K562 (cell line): ENCODE data around the gene AGPAT2. TPM values are rescaled to one million over a fixed set of nuclear protein-coding genes. Genes with fewer than 3 reads are reported as not detected.

Source experiments
- ATAC-seq: fragments of 200-7000 bp; cut with Tn5 transposase; 3 replicates; pipeline ENCODE4 v1.9.1; 2020; ENCODE audit warnings: moderate library complexity
- BruUV-seq: library from RNA; stranded (reverse); fragments of 400-500 nt; replicated peaks from 2 replicates; lab custom pipeline; 2021; lab: Mats Ljungman, UMichigan
- CTCF ChIA-PET: fragments of 300-600 bp; formaldehyde crosslinking; extraction: SDS; loops from one replicate; lab custom pipeline; 2021; ENCODE audit warnings: low intra/inter-chr PET ratio; lab: Yijun Ruan, JAX
- POLR2A ChIA-PET: fragments of 300-600, 350-650 bp; sonication (Branson Sonifier 250); formaldehyde crosslinking; extraction: SDS; loops from one replicate; lab custom pipeline; 2021; ENCODE audit warnings: antibody characterized with exemption, inconsistent platforms; lab: Yijun Ruan, JAX
- DNase-seq, 4 experiments: peaks; one replicate each; pipeline versions ENCODE4 v3.0.0 to v3.0.0-alpha.2; 2011 to 2018; ENCODE audit warnings: low spot score in 3 of 4, mixed read lengths in 3 of 4; ENCODE audit errors: extremely low read depth in 1 of 4
- FAIRE-seq: peaks from 2 replicates; lab custom pipeline; 2011; peaks lifted over from hg19 to GRCh38; lab: Jason Lieb, UNC
- H2AFZ ChIP-seq: 2 replicates; pipeline ENCODE4 v1.6.0; 2011; ENCODE audit warnings: low read depth, low read length, control low read depth, inconsistent platforms
- H3K27ac ChIP-seq: fragments of 200-600 bp; 3 replicates; pipeline ENCODE4 v1.8.0; 2011; ENCODE audit warnings: low read depth, mild to moderate bottlenecking, control low read depth, inconsistent platforms, low read length, moderate library complexity, mixed read lengths; ENCODE audit errors: extremely low read depth
- H3K27me3 ChIP-seq, 2 experiments: fragments of 300-600 bp in 1 of 2; 2 replicates in 1 of 2; 3 replicates in 1 of 2; pipeline versions ENCODE4 v1.6.0 to v1.8.0; 2011; ENCODE audit warnings: inconsistent platforms in 2 of 2, low read length in 2 of 2, mild to moderate bottlenecking in 1 of 2, mixed read lengths in 1 of 2, moderate library complexity in 1 of 2; ENCODE audit not compliant: control insufficient read depth in 2 of 2, insufficient read depth in 2 of 2
- H3K36me3 ChIP-seq: fragments of 300-600 bp; 3 replicates; pipeline ENCODE4 v1.8.0; 2011; ENCODE audit warnings: mild to moderate bottlenecking, low read length, inconsistent platforms; ENCODE audit not compliant: control insufficient read depth, insufficient read depth
- H3K4me1 ChIP-seq, 2 experiments: fragments of 200-600 bp in 1 of 2; replicated peaks in 1 of 2; 2 replicates in 1 of 2; 3 replicates in 1 of 2; pipeline versions ENCODE4 v1.5.1 to v1.8.0; 2011; ENCODE audit warnings: inconsistent platforms in 2 of 2, low read length in 2 of 2, mild to moderate bottlenecking in 1 of 2, mixed read lengths in 1 of 2, moderate library complexity in 1 of 2; ENCODE audit not compliant: control insufficient read depth in 2 of 2, insufficient read depth in 2 of 2
- H3K4me2 ChIP-seq: 2 replicates; pipeline ENCODE4 v1.6.1; 2011; ENCODE audit warnings: low read length, control low read depth, inconsistent platforms, mixed read lengths; ENCODE audit not compliant: insufficient read depth
- H3K4me3 ChIP-seq: fragments of 200-600 bp; sonication (generic), shearing (Covaris generic); 2 replicates; pipeline ENCODE4 v1.5.1; 2016; ENCODE audit warnings: control low read depth, inconsistent platforms
- H3K79me2 ChIP-seq: fragments of 200-600 bp; 3 replicates; pipeline ENCODE4 v1.8.0; 2011; ENCODE audit warnings: low read length, inconsistent platforms; ENCODE audit not compliant: control insufficient read depth, insufficient read depth
- H3K9ac ChIP-seq, 2 experiments: 2 replicates each; pipeline versions ENCODE4 v1.6.0 to v1.6.1; 2011; ENCODE audit warnings: low read depth in 2 of 2, low read length in 2 of 2, control low read depth in 1 of 2, inconsistent platforms in 1 of 2, mild to moderate bottlenecking in 1 of 2, mixed read lengths in 1 of 2; ENCODE audit not compliant: insufficient read depth in 1 of 2
- H3K9me1 ChIP-seq: one replicate; pipeline ENCODE4 v1.6.0; 2011; ENCODE audit warnings: inconsistent platforms, mild to moderate bottlenecking, low read length, moderate library complexity; ENCODE audit not compliant: control insufficient read depth, insufficient read depth
- H3K9me3 ChIP-seq: replicated peaks from 2 replicates; pipeline ENCODE4 v1.5.1; 2011; ENCODE audit warnings: low read depth, low read length, inconsistent platforms; ENCODE audit not compliant: control insufficient read depth, insufficient read depth
- H4K20me1 ChIP-seq: replicated peaks from 2 replicates; pipeline ENCODE4 v1.6.1; 2011; ENCODE audit warnings: low read length, inconsistent platforms, mixed read lengths; ENCODE audit not compliant: control insufficient read depth, insufficient read depth
- CCNT2 ChIP-seq: IDR thresholded peaks from 2 replicates; pipeline ENCODE4 v1.6.1; 2011; ENCODE audit warnings: borderline replicate concordance, low read depth, mild to moderate bottlenecking, moderate library complexity, mixed read lengths, low read length; ENCODE audit not compliant: insufficient read length; ENCODE audit errors: extremely low read depth
- CXXC5 ChIP-seq: fragments of 250-450 bp; sonication (Bioruptor Pico); IDR thresholded peaks from 2 replicates; pipeline ENCODE4 v1.8.0; 2022; ENCODE audit warnings: inconsistent platforms, mild to moderate bottlenecking, moderate library complexity
- MCM5 ChIP-seq: fragments of 450-650 bp; IDR thresholded peaks from 2 replicates; pipeline ENCODE4 v1.6.1; 2016; ENCODE audit warnings: low read depth
- MEIS2 ChIP-seq: fragments of 450-650 bp; IDR thresholded peaks from 2 replicates; pipeline ENCODE4 v1.6.1; 2014; ENCODE audit warnings: mild to moderate bottlenecking; ENCODE audit not compliant: partially characterized antibody
- NONO ChIP-seq, 2 experiments: fragments of 200-400 bp in 1 of 2; fragments of 450-650 bp in 1 of 2; formaldehyde crosslinking in 1 of 2; IDR thresholded peaks; 2 replicates each; pipeline ENCODE4 v1.6.1; 2017; ENCODE audit warnings: low read depth in 2 of 2, mild to moderate bottlenecking in 2 of 2, moderate library complexity in 2 of 2, low read length in 1 of 2
- PCBP1 ChIP-seq: fragments of 200-400 bp; formaldehyde crosslinking; IDR thresholded peaks from 2 replicates; pipeline ENCODE4 v1.6.1; 2018; ENCODE audit warnings: mild to moderate bottlenecking, low read depth, low read length; ENCODE audit not compliant: poor library complexity, severe bottlenecking
- POLR2B ChIP-seq: fragments of 450-650 bp; IDR thresholded peaks from 2 replicates; pipeline ENCODE4 v1.6.1; 2018; ENCODE audit warnings: low read depth; ENCODE audit not compliant: partially characterized antibody
- RBBP5 ChIP-seq: fragments of 200-600 bp; sonication (generic); IDR thresholded peaks from 2 replicates; pipeline ENCODE4 v1.6.1; 2012; ENCODE audit warnings: borderline replicate concordance, mild to moderate bottlenecking, low read length, control low read depth, inconsistent platforms; ENCODE audit not compliant: insufficient read depth, poor library complexity, severe bottlenecking
- TEAD4 ChIP-seq, 2 experiments: sonication (generic) in 1 of 2; formaldehyde crosslinking in 1 of 2; IDR thresholded peaks; 2 replicates each; pipeline versions ENCODE4 v1.6.1 to v1.8.0; 2012 to 2022; ENCODE audit warnings: borderline replicate concordance in 1 of 2, inconsistent platforms in 1 of 2, low read length in 1 of 2, mild to moderate bottlenecking in 1 of 2, missing genetic modification reagents in 1 of 2
- THAP12 ChIP-seq: fragments of 250-450 bp; sonication (Bioruptor Pico); IDR thresholded peaks from 2 replicates; pipeline ENCODE4 v1.9.0; 2021; ENCODE audit warnings: mild to moderate bottlenecking, inconsistent platforms
- ZBTB17 ChIP-seq: fragments of 450-650 bp; formaldehyde crosslinking; IDR thresholded peaks from 2 replicates; pipeline ENCODE4 v1.4.0; 2020; ENCODE audit warnings: mild to moderate bottlenecking
- WGBS: fragments of 100-300 bp; shearing (Covaris generic); methylation state at CpG from one replicate; pipeline ENCODE4 v1.1.6; 2016; ENCODE audit warnings: low coverage, mixed read lengths; ENCODE audit not compliant: insufficient coverage; ENCODE audit errors: missing lambda C conversion rate; 5-methylcytosine and 5-hydroxymethylcytosine counted together
- in situ Hi-C: fragments of 300-500 bp; cut with MboI; formaldehyde crosslinking; loops from 4 replicates; pipeline ENCODE4 v1.15.0; 2018; ENCODE audit warnings: inconsistent platforms, mixed read lengths
- intact Hi-C: fragments of 100-400 bp; cut with micrococcal nuclease; formaldehyde crosslinking; loops from 2 replicates; pipeline ENCODE4 v1.14.2; 2022
- polyA plus RNA-seq, 8 experiments: library from polyadenylated mRNA; depleted of rRNA in 4 of 8; stranded (reverse) in 5 of 8; unstranded in 3 of 8; fragments of >200 nt; fragmentation: Nextera tagmentation in 2 of 8; fragmentation: Illumina TruSeq in 1 of 8; extraction: Ambion mirVana in 2 of 8; extraction: Trizol in 1 of 8; gene quantifications; 2 replicates each; pipeline versions ENCODE4 v1.2.1 to v1.2.3, GENCODE V29; 2011 to 2014; ENCODE audit warnings: inconsistent platforms in 1 of 8, missing spikeins in 1 of 8
- total RNA-seq, 7 experiments: library from RNA; depleted of rRNA in 6 of 7; stranded (reverse); fragments of >200 nt in 6 of 7; fragmentation: Illumina TruSeq in 2 of 7; extraction: Trizol in 2 of 7; gene quantifications; 2 replicates each; pipeline versions ENCODE4 v1.2.1 to v1.2.3, GENCODE V29; 2011 to 2021; ENCODE audit warnings: low replicate concordance in 1 of 7
- TF ChIP-seq, protein P1 (sequence below), 3 experiments: IDR thresholded peaks in 2 of 3; conservative IDR thresholded peaks in 1 of 3; 2 replicates each; pipeline ENCODE4 v1.5.1; 2011 to 2012; ENCODE audit warnings: low read length in 3 of 3, mild to moderate bottlenecking in 3 of 3, control low read depth in 2 of 3, improper control_type of control experiment in 1 of 3, inconsistent platforms in 1 of 3, low read depth in 1 of 3, mixed read lengths in 1 of 3, moderate library complexity in 1 of 3; ENCODE audit not compliant: insufficient read depth in 2 of 3

Gene AGPAT2
- total and polyA plus RNA-seq, 9 of the 15 experiments (the other 6 are each of a cell fraction or from before 2014, with no cell fraction given): 0.13 to 54.5 (median 23.9) TPM

DNA sequence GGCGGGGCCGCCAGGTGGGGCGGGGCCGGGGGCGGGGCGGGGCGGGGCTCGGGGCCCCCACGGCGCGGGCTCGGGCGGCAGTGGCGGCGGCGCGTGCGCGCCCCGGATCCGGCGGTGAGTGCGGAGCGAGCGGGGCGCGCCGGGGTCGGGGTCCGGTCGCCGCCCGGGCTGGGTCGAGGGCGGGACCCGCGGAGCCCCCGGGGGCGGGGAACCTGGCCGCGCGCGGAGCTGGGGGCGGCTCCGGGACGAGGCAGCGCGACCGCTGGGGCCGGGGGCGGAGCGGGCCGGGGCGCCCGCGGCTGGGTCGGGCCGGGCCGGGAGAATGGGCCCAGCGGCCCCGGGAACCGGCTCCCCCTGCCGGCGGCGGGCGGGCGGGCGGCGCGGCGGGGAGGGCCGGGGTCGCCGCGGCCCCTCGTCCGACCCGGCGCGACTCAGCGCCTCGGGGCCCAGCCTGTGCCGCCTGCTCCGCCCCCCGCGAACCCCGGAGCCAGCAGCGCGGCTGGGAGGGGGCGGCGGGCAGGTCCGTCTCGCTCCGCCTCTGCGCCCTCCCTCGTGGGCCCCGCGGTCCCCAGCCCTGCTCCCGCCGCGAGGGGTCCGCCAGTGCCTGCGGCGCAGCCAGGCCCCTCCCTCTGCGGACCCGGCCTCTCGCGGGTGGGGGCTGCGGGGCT lies 21.4 kb downstream of the AGPAT2 start:
- H3K4me3 ChIP-seq: peak overlapping the region; percentile 81
- H3K9me1 ChIP-seq: peaks cover 2% of the 10 kb centered on the region
- peak overlapping the region; percentile 59; the same call in 1 of the 2 replicates for H3K4me2 ChIP-seq
- peaks cover 68% of the 10 kb centered on the region; the same call in 2 of the 3 replicates for H3K36me3 ChIP-seq
- peaks cover 70% of the 10 kb centered on the region for H3K79me2 ChIP-seq
- H3K27ac ChIP-seq: peak overlapping the region; percentile 76; the same call in 2 of the 3 replicates
- WGBS: 2% methylated on average over 11 of the region's 109 CpGs
- no TSS peak for BruUV-seq
- in situ Hi-C loops (no loop called here), intact Hi-C loops (no loop called here)
- DNase-seq: peak; percentile 65 to 88 (median 84)
- H3K9me3 ChIP-seq: 0 out of 2 replicates have a peak, but pooled peaks cover 3% of the 10 kb centered on the region
- FAIRE-seq: no peak
- H3K27me3 ChIP-seq: no peaks in the 10 kb centered on the region
- peaks cover 18 to 96% of the 10 kb centered on the region in 2 experiments for H3K4me1 ChIP-seq
- H4K20me1 ChIP-seq: peaks cover 57% of the 10 kb centered on the region
- POLR2A ChIA-PET: no interaction called here
- ATAC-seq: no peak; the same call in 2 of the 3 replicates
- CTCF ChIA-PET: interaction anchor here (0.8 kb wide), 1 partner anchor 20 kb away, joined by 3 read pairs; no protein-coding TSS in a partner anchor
- no peak overlapping the region for H2AFZ ChIP-seq
- H3K9ac ChIP-seq: peak overlapping the region; percentile 32 to 89; a peak in 3 of 4 replicates
- TF ChIP-seq NONO (IDR thresholded peaks at IDR 0.05; ENCODE audit: low read depth in 2 of 2, low read length in 1 of 2) (peak; percentile 60 to 80; a peak in 3 of 4 replicates), PCBP1 (peak; percentile 67), CCNT2 (peak; percentile 29), MCM5 (no peak), TEAD4 (IDR thresholded peaks at IDR 0.05; ENCODE audit: low read length) (no peak), TEAD4 (CRISPR knock-in tag; IDR thresholded peaks at IDR 0.05; ENCODE audit: borderline replicate concordance) (no peak), RBBP5 (peak; percentile 3), THAP12 (CRISPR knock-in tag) (0 out of 2 replicates have a peak, but pooled peaks have one; percentile 55), MEIS2 (no peak), POLR2B (no peak), ZBTB17 (CRISPR knock-in tag) (0 out of 2 replicates have a peak, but pooled peaks have one; percentile 16), CXXC5 (CRISPR knock-in tag) (peak; percentile 54; the same call in 1 of the 2 replicates)
- TF ChIP-seq, protein P1, sequence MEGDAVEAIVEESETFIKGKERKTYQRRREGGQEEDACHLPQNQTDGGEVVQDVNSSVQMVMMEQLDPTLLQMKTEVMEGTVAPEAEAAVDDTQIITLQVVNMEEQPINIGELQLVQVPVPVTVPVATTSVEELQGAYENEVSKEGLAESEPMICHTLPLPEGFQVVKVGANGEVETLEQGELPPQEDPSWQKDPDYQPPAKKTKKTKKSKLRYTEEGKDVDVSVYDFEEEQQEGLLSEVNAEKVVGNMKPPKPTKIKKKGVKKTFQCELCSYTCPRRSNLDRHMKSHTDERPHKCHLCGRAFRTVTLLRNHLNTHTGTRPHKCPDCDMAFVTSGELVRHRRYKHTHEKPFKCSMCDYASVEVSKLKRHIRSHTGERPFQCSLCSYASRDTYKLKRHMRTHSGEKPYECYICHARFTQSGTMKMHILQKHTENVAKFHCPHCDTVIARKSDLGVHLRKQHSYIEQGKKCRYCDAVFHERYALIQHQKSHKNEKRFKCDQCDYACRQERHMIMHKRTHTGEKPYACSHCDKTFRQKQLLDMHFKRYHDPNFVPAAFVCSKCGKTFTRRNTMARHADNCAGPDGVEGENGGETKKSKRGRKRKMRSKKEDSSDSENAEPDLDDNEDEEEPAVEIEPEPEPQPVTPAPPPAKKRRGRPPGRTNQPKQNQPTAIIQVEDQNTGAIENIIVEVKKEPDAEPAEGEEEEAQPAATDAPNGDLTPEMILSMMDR (IDR thresholded peaks at IDR 0.05 in 2 of 3, conservative IDR thresholded peaks at IDR 0.05 in 1 of 3; ENCODE audit: insufficient read depth in 2 of 3, low read depth in 1 of 3, low read length in 3 of 3): 0 out of 6 replicates have a peak, but pooled peaks of 1 of the 3 experiments have one; percentile 5
